OCI-LY7 (cell line): ENCODE measurements around the gene CASQ2. TPM values are rescaled to one million over a fixed set of nuclear protein-coding genes. Genes with fewer than 3 reads are reported as not detected.

Source experiments
- BruUV-seq: library from RNA; stranded (reverse); fragments of 400-500 nt; replicated peaks from 2 replicates; lab custom pipeline; 2021; lab: Mats Ljungman, UMichigan
- CTCF ChIA-PET: fragments of 300-600 bp; sonication (Branson Sonifier 250); formaldehyde crosslinking; loops from one replicate; lab custom pipeline; 2022; ENCODE audit warnings: antibody characterized with exemption; ENCODE audit not compliant: unreplicated experiment; lab: Charles Lee
- POLR2A ChIA-PET: fragments of 300-600 bp; sonication (Branson Sonifier 250); formaldehyde crosslinking; loops from one replicate; lab custom pipeline; 2022; ENCODE audit warnings: antibody characterized with exemption; lab: Charles Lee
- DNase-seq: peaks from one replicate; pipeline ENCODE4 v3.0.0-alpha.2; 2015; ENCODE audit warnings: low spot score
- H2AFZ ChIP-seq: fragments of 200-600 bp; sonication (generic), shearing (Covaris generic); 2 replicates; pipeline ENCODE4 v1.6.1; 2014; ENCODE audit warnings: mild to moderate bottlenecking, antibody characterized with exemption, low read length, moderate library complexity
- H3K27ac ChIP-seq: fragments of 200-600 bp; sonication (generic); 2 replicates; pipeline ENCODE4 v1.5.1; 2014; ENCODE audit warnings: mixed run types, low read depth, mild to moderate bottlenecking, moderate library complexity, low read length, inconsistent platforms; ENCODE audit not compliant: poor library complexity, severe bottlenecking
- H3K36me3 ChIP-seq: fragments of 200-600 bp; sonication (generic); 2 replicates; pipeline ENCODE4 v1.6.1; 2014; ENCODE audit warnings: mild to moderate bottlenecking, antibody characterized with exemption, low read length, moderate library complexity, mixed read lengths; ENCODE audit not compliant: insufficient read depth
- H3K4me1 ChIP-seq: fragments of 200-600 bp; sonication (generic); 2 replicates; pipeline ENCODE4 v1.5.1; 2014; ENCODE audit warnings: mild to moderate bottlenecking, low read length; ENCODE audit not compliant: insufficient read depth, poor library complexity, severe bottlenecking
- H3K4me2 ChIP-seq: fragments of 200-600 bp; sonication (generic); 2 replicates; pipeline ENCODE4 v1.6.1; 2014; ENCODE audit warnings: mild to moderate bottlenecking, low read length
- H3K4me3 ChIP-seq: fragments of 200-600 bp; sonication (generic); 2 replicates; pipeline ENCODE4 v1.5.1; 2014; ENCODE audit warnings: mild to moderate bottlenecking, low read depth, low read length; ENCODE audit not compliant: poor library complexity, severe bottlenecking
- H3K79me2 ChIP-seq: fragments of 200-600 bp; sonication (generic); 2 replicates; pipeline ENCODE4 v1.6.1; 2016; ENCODE audit warnings: low read depth, mild to moderate bottlenecking, low read length, moderate library complexity, mixed read lengths; ENCODE audit not compliant: insufficient read depth
- H3K9me2 ChIP-seq: fragments of 200-600 bp; sonication (generic); 2 replicates; pipeline ENCODE4 v1.6.1; 2016; ENCODE audit warnings: mild to moderate bottlenecking, low read length, mixed read lengths; ENCODE audit not compliant: insufficient read depth
- H3K9me3 ChIP-seq: fragments of 200-600 bp; sonication (generic); 2 replicates; pipeline ENCODE4 v1.6.1; 2014; ENCODE audit warnings: mild to moderate bottlenecking, mixed run types, low read length, mixed read lengths
- H4K20me1 ChIP-seq: fragments of 200-600 bp; sonication (generic); 2 replicates; pipeline ENCODE4 v1.6.1; 2014; ENCODE audit warnings: mild to moderate bottlenecking, antibody characterized with exemption, low read length, moderate library complexity, mixed read lengths; ENCODE audit not compliant: insufficient read depth
- CTCF ChIP-seq: fragments of 200-600 bp; sonication (generic); conservative IDR thresholded peaks from 2 replicates; pipeline ENCODE4 v1.5.1; 2014; ENCODE audit warnings: mild to moderate bottlenecking, antibody characterized with exemption, low read length, moderate library complexity, mixed read lengths
- EZH2phosphoT487 ChIP-seq: fragments of 200-600 bp; sonication (generic); IDR thresholded peaks from 2 replicates; pipeline ENCODE4 v1.6.1; 2018; ENCODE audit warnings: low read depth, borderline replicate concordance, mild to moderate bottlenecking, mixed run types, antibody characterized with exemption, low read length, moderate library complexity, mixed read lengths
- intact Hi-C: fragments of 100-400 bp; cut with micrococcal nuclease; formaldehyde crosslinking; loops from one replicate; pipeline ENCODE4 v1.10.0; 2022; ENCODE audit not compliant: unreplicated experiment
- total RNA-seq, 2 experiments: library from RNA; depleted of rRNA in 1 of 2; stranded (reverse); fragments of >200 nt in 1 of 2; shearing (Covaris generic) in 1 of 2; gene quantifications; 2 replicates each; pipeline ENCODE4 v1.2.3, GENCODE V29; 2014 to 2022

CASQ2 gene
- total RNA-seq, 2 experiments from 2014 or later = not detected

- H3K36me3 ChIP-seq = no peaks in the 10 kb centered on the region
- BruUV-seq = no TSS peak
- no peaks in the 10 kb centered on the region for H4K20me1 ChIP-seq
- TF ChIP-seq EZH2phosphoT487 (no peak), CTCF (no peak)
- H3K4me2 ChIP-seq = no peak overlapping the region
- H3K9me2 ChIP-seq = no peaks in the 10 kb centered on the region
- H3K27ac ChIP-seq = no peak overlapping the region
- POLR2A ChIA-PET = no interaction called here
- H2AFZ ChIP-seq = no peak overlapping the region
- no peaks in the 10 kb centered on the region for H3K4me1 ChIP-seq
- intact Hi-C loops = no loop called here
- no peaks in the 10 kb centered on the region for H3K9me3 ChIP-seq
- H3K4me3 ChIP-seq = no peak overlapping the region
- no peaks in the 10 kb centered on the region for H3K79me2 ChIP-seq
- CTCF ChIA-PET = no interaction called here
- no peak for DNase-seq
Observed at GRCh38 chr1:115794976-115795639, 26.6 kb upstream of the CASQ2 start.

- no peak for DNase-seq
- H4K20me1 ChIP-seq = no peaks in the 10 kb centered on the region
- H3K4me1 ChIP-seq = no peaks in the 10 kb centered on the region
- intact Hi-C loops = no loop called here
- POLR2A ChIA-PET = no interaction called here
- CTCF ChIA-PET = no interaction called here
- no peak overlapping the region for H3K4me3 ChIP-seq
- no peaks in the 10 kb centered on the region for H3K9me2 ChIP-seq
- H3K4me2 ChIP-seq = no peak overlapping the region
- H3K27ac ChIP-seq = no peak overlapping the region
- no peaks in the 10 kb centered on the region for H3K79me2 ChIP-seq
- H3K9me3 ChIP-seq = no peaks in the 10 kb centered on the region
- H3K36me3 ChIP-seq = no peaks in the 10 kb centered on the region
- H2AFZ ChIP-seq = no peak overlapping the region
- BruUV-seq = no TSS peak
- no peak for TF ChIP-seq EZH2phosphoT487
- no peak for TF ChIP-seq CTCF
Observed at GRCh38 chr1:115793162-115793561, 24.6 kb upstream of the CASQ2 start.

- DNase-seq = no peak
- no TSS peak for BruUV-seq
- Histone ChIP-seq H3K4me3 (no peak overlapping the region), H3K27ac (no peak overlapping the region), H3K4me1 (no peaks in the 10 kb centered on the region), H3K36me3 (no peaks in the 10 kb centered on the region), H2AFZ (no peak overlapping the region), H3K4me2 (no peak overlapping the region), H4K20me1 (no peaks in the 10 kb centered on the region), H3K79me2 (no peaks in the 10 kb centered on the region), H3K9me3 (no peaks in the 10 kb centered on the region), H3K9me2 (no peaks in the 10 kb centered on the region)
- CTCF ChIA-PET = no interaction called here
- no peak for TF ChIP-seq CTCF
- TF ChIP-seq EZH2phosphoT487 = no peak
- POLR2A ChIA-PET = no interaction called here
- intact Hi-C loops = no loop called here
Observed at GRCh38 chr1:115791816-115792215, 23.3 kb upstream of the CASQ2 start.
